ENCODE measurements around the gene NDOR1.

NDOR1 gene

DNA sequence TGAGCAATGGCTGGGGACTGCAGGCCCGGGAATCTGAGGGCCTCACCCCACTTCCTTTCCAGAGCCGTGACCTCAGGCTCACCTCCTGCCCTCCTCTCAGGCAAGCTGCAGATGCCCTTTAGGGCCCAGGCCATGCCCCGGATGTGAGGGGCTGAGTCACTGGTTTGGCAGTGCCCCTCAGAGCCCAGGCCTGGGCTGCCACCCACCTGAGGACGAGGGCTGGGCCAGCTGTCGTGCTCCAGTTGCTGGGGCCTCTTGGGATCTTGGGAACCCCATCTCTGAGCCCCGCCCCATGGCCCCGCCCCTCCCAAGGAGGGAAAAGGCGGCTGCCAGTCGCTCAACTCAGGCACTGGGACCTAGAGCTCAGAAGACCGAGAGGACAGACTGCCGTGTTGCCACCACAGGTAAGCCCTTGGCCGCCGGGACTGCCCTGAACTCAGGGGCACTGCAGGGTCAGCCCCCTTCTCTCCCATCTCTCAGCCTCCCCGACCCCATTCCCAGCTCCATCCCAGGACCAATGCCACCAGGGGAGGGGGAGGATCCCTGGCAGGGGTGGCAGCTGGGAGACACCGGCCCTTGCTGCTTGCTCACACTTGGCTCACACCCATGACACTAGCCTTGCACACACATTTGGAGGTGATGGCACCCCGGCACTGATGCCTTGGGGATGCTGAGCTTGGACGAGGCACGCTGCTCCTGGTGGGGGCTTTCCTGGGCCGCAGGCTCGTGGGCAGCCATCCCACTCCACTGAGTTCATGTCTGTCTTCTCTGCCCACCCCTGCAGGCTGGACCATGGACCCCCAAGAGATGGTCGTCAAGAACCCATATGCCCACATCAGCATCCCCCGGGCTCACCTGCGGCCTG, 19.6 kb downstream of the NDOR1 start, which contains the start of gene CYSRT1:
TSS of gene CYSRT1 (plus strand) at position 345 of the 865 bp plus-strand sequence. CDS start at position 793, 448 bp downstream.
- Histone ChIP-seq H3K27me3 (ENCODE audit: control insufficient read depth, low read length) (peaks cover 9% of the 10 kb centered on the region), H3K79me2 (ENCODE audit: control insufficient read depth, low read length) (peaks cover 5% of the 10 kb centered on the region), H3K4me2 (ENCODE audit: low read length) (peak within 1 kb of the TSS; percentile 97), H4K20me1 (ENCODE audit: control insufficient read depth, insufficient read depth, low read depth, low read length) (no peaks in the 10 kb centered on the region), H3K4me3 (ENCODE audit: low read length) (peak within 1 kb of the TSS; percentile 99), H3K9me2 (replicated peaks; ENCODE audit: control insufficient read depth, low read length) (no peaks in the 10 kb centered on the region), H3K27ac (ENCODE audit: low read depth, low read length) (peak within 1 kb of the TSS; percentile 68), H3K4me1 (ENCODE audit: control insufficient read depth, low read length) (peaks cover 35% of the 10 kb centered on the region), H3K36me3 (ENCODE audit: control insufficient read depth, low read length) (no peaks in the 10 kb centered on the region), H3K9me3 (ENCODE audit: control insufficient read depth, insufficient read depth, low read length) (no peaks in the 10 kb centered on the region), H3F3A (ENCODE audit: control insufficient read depth, insufficient read depth) (peaks cover 6% of the 10 kb centered on the region)
- TF ChIP-seq EZH2phosphoT487 (IDR thresholded peaks at IDR 0.05; ENCODE audit: borderline replicate concordance, low read length): no peak
- TF ChIP-seq, protein P1, sequence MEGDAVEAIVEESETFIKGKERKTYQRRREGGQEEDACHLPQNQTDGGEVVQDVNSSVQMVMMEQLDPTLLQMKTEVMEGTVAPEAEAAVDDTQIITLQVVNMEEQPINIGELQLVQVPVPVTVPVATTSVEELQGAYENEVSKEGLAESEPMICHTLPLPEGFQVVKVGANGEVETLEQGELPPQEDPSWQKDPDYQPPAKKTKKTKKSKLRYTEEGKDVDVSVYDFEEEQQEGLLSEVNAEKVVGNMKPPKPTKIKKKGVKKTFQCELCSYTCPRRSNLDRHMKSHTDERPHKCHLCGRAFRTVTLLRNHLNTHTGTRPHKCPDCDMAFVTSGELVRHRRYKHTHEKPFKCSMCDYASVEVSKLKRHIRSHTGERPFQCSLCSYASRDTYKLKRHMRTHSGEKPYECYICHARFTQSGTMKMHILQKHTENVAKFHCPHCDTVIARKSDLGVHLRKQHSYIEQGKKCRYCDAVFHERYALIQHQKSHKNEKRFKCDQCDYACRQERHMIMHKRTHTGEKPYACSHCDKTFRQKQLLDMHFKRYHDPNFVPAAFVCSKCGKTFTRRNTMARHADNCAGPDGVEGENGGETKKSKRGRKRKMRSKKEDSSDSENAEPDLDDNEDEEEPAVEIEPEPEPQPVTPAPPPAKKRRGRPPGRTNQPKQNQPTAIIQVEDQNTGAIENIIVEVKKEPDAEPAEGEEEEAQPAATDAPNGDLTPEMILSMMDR (IDR thresholded peaks at IDR 0.05; ENCODE audit: low read depth, low read length, poor library complexity, severe bottlenecking): no peak

DNA sequence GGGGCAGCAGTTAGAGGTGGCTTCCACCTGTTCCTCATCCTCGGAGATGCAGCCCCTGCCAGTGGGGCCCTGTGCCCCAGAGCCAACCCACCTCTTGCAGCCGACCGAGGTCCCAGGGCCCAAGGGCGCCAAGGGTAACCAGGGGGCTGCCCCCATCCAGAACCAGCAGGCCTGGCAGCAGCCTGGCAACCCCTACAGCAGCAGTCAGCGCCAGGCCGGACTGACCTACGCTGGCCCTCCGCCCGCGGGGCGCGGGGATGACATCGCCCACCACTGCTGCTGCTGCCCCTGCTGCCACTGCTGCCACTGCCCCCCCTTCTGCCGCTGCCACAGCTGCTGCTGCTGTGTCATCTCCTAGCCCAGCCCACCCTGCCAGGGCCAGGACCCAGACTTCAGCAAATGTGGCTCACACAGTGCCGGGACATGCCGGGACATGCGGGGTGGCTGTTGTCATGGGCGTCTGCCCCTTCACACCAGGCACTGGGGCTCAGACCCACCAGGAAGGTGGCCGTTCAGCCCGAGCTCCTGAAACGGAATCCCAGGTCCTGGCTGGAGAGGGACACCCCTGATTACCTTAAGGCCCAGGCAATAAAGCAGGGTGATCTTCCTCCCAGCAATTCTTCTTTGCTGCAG, 20.3 kb downstream of the NDOR1 start:
- Histone ChIP-seq H3K27me3 (ENCODE audit: control insufficient read depth, low read length) (peaks cover 13% of the 10 kb centered on the region), H3K79me2 (ENCODE audit: control insufficient read depth, low read length) (peaks cover 5% of the 10 kb centered on the region), H3F3A (ENCODE audit: control insufficient read depth, insufficient read depth) (peaks cover 6% of the 10 kb centered on the region), H3K9me2 (replicated peaks; ENCODE audit: control insufficient read depth, low read length) (no peaks in the 10 kb centered on the region), H3K27ac (ENCODE audit: low read depth, low read length) (no peak overlapping the region), H3K4me1 (ENCODE audit: control insufficient read depth, low read length) (peaks cover 35% of the 10 kb centered on the region), H3K9me3 (ENCODE audit: control insufficient read depth, insufficient read depth, low read length) (no peaks in the 10 kb centered on the region), H3K4me3 (ENCODE audit: low read length) (no peak overlapping the region), H4K20me1 (ENCODE audit: control insufficient read depth, insufficient read depth, low read depth, low read length) (no peaks in the 10 kb centered on the region), H3K4me2 (ENCODE audit: low read length) (no peak overlapping the region), H3K36me3 (ENCODE audit: control insufficient read depth, low read length) (no peaks in the 10 kb centered on the region)
- no peak for TF ChIP-seq EZH2phosphoT487 (IDR thresholded peaks at IDR 0.05; ENCODE audit: borderline replicate concordance, low read length)
- TF ChIP-seq, protein P1 (IDR thresholded peaks at IDR 0.05; ENCODE audit: low read depth, low read length, poor library complexity, severe bottlenecking): no peak

DNA sequence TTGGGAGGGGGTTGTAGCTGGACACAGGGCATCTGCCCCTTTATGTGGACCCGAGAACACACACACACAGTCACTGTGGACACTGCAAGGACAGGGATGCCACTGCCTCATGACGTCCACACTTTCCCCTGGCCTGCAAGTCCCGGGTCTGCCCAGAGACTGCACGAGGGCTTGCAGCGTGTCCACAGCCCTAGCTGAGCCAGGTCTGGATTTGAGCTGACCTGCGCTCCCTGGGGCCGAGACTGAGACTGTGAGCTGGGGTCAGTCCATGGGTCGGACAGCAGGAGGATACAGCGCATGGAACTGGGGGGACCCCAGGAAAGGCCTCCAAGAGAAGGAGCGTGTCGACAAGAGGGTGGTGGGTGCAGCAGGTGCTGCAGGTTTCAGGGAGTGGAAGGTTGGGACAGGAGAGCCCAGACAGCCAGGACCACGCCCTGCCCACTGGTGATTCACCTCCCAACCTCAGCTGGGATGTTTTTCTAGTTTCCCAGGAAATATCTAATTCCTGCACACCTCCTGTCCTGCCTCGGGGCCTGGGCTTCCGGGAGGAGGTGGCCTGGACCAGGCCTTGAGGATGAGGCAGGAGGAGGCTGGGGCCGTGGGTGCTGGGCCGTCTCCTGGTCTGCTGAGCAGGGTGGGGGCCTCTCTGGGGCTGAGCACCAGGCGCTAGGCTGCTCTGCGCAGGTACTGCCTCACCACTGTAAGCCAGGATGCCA, 21.0 kb downstream of the NDOR1 start:
- TF ChIP-seq EZH2phosphoT487 (IDR thresholded peaks at IDR 0.05; ENCODE audit: borderline replicate concordance, low read length): no peak
- TF ChIP-seq, protein P1 (IDR thresholded peaks at IDR 0.05; ENCODE audit: low read depth, low read length, poor library complexity, severe bottlenecking): no peak
- peaks cover 13% of the 10 kb centered on the region for H3K27me3 ChIP-seq (ENCODE audit: control insufficient read depth, low read length)
- H3K9me2 ChIP-seq (replicated peaks; ENCODE audit: control insufficient read depth, low read length): no peaks in the 10 kb centered on the region
- H3K9me3 ChIP-seq (ENCODE audit: control insufficient read depth, insufficient read depth, low read length): no peaks in the 10 kb centered on the region
- H3K36me3 ChIP-seq (ENCODE audit: control insufficient read depth, low read length): no peaks in the 10 kb centered on the region
- peaks cover 35% of the 10 kb centered on the region for H3K4me1 ChIP-seq (ENCODE audit: control insufficient read depth, low read length)
- no peak overlapping the region for H3K27ac ChIP-seq (ENCODE audit: low read depth, low read length)
- peaks cover 5% of the 10 kb centered on the region for H3K79me2 ChIP-seq (ENCODE audit: control insufficient read depth, low read length)
- peaks cover 6% of the 10 kb centered on the region for H3F3A ChIP-seq (ENCODE audit: control insufficient read depth, insufficient read depth)
- no peak overlapping the region for H3K4me2 ChIP-seq (ENCODE audit: low read length)
- no peaks in the 10 kb centered on the region for H4K20me1 ChIP-seq (ENCODE audit: control insufficient read depth, insufficient read depth, low read depth, low read length)
- no peak overlapping the region for H3K4me3 ChIP-seq (ENCODE audit: low read length)
